NCI-H446 (cell line): ENCODE data around the gene SDS.
A peak's percentile ranks its signal among the peaks of the same experiment; 100 is the strongest.

Experiments
- DNase-seq, 2 experiments: peaks; one replicate each; lab custom pipeline; 2025; lab: John Stamatoyannopoulos, UW

SDS gene

DNA sequence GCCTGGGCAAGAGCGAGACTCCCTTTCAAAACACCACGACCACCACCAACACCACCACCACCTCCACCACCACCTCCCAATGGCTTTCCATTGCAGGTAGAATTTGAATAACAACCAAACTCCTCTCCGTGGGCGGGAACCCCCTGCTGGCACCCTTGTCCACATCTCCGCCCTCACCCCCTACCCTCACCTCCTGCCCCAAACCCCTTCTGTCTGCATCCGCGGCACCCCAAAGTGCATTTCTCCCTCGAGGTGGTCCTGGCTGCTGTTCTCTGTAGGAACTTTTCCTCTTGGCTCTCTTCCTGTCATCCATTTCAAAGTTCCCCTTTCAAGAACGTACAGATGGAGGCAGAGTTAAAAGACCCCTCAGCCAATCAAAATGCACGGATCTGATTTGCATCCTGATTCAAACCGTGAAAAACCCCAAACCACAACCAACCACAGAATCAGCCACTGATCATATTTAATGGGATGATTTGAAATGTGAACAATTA is 22.3 kb upstream of the SDS start:
- no peak for DNase-seq

- peak; percentile 17 to 40 for DNase-seq
Measured at GRCh38 chr12:113424915-113425823, 21.5 kb upstream of the SDS start.

DNA sequence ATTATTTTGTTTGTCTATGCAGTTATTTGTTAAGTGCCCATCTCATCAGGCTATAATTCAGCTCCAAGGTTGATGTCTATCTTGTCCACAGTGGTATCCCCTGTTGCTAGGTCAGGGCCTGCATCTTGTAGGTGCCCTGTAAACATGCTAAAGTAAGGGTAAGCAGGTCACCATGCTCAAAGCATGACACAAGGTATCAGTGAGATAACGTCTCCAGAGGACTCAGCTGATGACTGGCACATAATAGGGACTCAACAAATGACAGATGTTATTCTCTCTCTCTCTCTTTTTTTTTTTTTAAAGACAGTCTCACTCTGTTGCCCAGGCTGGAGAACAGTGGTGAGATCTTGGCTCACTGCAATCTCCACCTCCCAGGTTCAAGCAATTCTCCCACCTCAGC is 20.8 kb upstream of the SDS start:
- DNase-seq: no peak

- DNase-seq: no peak
Measured at GRCh38 chr12:113422886-113423669, 19.4 kb upstream of the SDS start.

GRCh38 chr12:113422030-113422885 is 18.6 kb upstream of the SDS start, which contains the start of gene SDSL:
TSS of gene SDSL (plus strand) at chr12:113422380. CDS start at chr12:113427983, 5,603 bp downstream.
- DNase-seq: peak; percentile 10 to 82

GRCh38 chr12:113420996-113421595 is 17.4 kb upstream of the SDS start:
- DNase-seq: no peak

GRCh38 chr12:113418213-113418879 is 14.7 kb upstream of the SDS start:
- DNase-seq: no peak

GRCh38 chr12:113416091-113416754 is 12.5 kb upstream of the SDS start:
- DNase-seq: no peak

- DNase-seq: no peak
Measured at GRCh38 chr12:113414519-113415038, 10.9 kb upstream of the SDS start.

DNA sequence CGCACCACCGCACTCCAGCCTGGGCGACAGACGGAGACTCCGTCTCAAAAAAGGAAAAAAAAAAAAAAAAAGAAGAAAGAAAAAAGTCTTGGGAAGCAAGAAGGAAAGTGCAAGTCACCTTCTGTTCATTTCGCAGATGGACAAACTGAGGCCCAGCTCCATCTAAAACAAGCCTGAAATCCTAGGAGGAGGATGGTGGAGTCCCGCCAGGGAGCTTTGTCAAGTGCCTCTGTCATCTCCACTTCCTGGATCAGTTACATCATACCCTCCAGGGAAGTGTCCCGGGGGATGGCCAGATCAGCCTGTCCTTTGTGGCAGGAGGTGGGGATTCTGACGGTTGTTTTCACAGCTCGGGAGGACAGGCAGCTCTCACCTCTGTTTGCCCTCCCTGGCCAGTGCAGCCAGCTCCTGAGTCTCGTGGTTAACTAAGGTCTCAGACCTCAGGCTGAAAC is 9.8 kb upstream of the SDS start:
- no peak for DNase-seq

DNA sequence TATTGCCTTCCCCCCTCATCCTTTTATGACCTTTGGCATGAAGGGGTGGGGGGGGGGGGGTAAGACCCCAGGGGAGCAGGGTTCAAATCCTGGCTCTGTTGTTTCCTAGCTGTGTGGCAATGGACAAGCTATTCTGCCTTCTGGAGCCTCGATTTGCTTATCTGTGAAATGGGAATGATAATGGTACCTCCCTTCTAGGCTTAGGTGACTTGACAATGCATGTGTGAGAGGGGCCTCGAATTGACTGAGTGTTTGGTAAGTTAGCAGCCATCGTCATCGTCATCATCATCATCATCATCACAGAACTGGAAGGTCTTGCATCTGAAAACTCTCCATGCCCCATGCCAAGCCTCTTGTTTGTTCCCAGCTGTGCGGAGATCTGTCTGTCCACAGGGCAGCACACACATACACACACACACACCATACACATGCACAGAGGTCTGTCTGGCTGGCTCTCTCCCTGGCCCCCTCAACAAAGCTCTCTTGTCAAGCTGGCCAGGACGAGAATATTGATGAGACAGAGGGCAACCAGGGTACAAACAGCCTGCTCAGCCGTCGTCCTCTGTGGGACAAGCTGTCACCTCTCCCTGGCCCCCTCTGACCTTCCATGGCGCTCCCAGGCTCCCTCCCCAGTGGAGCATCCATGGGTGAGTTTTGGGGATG is 5.9 kb upstream of the SDS start:
- DNase-seq: no peak

DNA sequence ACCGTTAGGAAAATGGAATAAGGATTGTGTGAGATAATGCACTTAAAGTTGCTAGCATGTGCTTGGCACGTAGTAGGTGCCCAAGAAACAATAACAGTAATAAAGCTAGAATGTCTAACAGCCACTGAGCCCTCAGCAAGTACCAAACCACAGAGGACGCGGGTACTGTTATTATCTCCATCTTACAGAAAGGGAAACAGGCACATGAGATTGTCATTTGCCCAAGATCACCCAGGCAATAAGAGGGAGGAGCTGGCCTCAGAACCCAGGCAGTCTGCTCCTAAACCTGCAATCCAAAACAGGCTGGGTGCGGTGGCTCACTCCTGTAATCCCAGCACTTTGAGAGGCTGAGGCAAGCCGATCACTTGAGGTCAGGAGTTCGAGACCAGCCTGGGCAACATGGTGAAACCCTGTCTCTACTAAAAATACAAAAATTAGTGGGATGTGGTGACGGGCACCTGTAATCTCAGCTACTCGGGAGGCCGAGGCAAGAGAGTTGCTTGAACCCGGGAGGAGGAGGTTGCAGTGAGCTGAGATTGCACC is 5.1 kb upstream of the SDS start:
- no peak for DNase-seq

GRCh38 chr12:113407931-113408600 is 4.4 kb upstream of the SDS start:
- peak in 1 of 2 experiments; percentile 4 for DNase-seq

DNA sequence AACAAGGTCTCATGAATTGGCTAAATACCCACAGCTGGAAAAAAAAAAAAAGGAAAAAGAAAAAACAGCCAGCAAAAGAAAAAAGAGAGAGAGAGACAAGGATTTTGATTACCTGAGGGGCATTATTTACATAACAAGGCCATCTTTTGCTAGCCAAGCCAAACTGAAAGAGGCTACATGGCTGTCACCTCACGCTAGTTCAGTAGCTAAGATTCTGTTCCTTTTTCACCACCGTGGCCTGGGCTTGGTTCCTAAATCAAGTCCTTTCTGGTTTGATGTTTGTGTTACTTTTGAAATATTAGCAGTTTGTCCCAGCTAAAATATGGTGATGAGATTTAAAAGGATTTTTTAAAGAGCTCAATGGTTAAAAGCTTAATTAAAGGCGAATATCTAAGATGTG is 2.0 kb upstream of the SDS start:
- DNase-seq: no peak

DNA sequence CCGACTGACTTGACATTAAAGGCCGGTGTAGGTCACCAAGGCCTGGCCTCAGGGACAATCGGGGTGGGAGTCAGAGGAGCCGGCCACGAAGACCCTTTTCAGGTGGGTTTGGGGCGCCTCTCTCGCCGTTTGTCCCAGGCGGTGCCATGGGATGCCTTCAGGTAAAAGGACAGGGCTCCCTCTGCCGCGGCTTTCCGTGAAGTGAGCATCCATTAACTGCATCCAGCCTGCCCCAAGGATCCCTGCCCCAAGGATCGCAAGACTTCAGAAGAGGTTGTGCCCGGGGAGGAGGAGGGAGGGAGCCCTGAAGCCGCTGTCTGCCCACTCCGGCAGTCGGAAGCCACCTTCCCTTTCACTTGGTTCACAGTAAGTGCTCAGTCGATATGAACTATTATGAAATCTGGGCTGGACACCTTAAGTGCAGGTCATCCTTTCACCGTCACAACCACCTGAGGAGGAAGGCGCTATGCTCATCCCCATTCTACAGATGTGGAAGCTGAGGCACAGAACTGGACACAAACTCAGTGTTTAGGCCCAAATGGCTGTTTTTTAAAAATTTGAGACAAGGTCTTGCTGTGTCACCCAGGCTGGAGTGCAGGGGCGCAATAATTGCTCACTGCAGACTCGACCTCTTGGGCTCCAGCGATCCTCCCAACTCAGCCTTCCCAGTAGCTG is 964 bp downstream of the SDS start:
- DNase-seq: no peak

- no peak for DNase-seq
Measured at GRCh38 chr12:113401066-113402000, 2.4 kb downstream of the SDS start.

DNA sequence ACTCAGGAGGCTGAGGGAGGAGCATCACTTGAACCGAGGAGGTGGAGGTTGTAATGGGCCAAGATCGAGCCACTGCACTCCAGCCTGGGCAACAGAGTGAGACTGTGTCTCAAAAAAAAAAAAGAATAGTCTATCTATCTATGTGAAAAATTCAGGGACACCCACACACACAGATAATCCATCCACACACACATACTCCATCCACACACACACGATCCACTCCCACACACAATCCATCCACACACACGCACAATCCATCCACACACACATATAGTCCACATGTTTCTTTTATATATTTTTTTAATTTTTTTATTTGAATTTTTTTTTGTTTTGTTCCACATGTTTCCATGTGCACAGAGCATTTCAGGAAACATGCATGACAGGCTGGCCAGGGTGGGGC is 3.3 kb downstream of the SDS start:
- no peak for DNase-seq
